SKM-1 treated with dmso at 0.1 percent for 144 hours (cell line): ENCODE data around the gene ATG7.

Experiments used
- DNase-seq: peaks from one replicate; lab custom pipeline; 2025; ENCODE audit not compliant: unreplicated experiment; lab: John Stamatoyannopoulos, UW

Gene ATG7

GRCh38 chr3:11290743-11291680 lies 18.8 kb downstream of the ATG7 start:
- DNase-seq: peak; percentile 28

GRCh38 chr3:11291808-11292207 lies 19.6 kb downstream of the ATG7 start:
- no peak for DNase-seq

- no peak for DNase-seq
Observed at GRCh38 chr3:11297126-11297525, 24.9 kb downstream of the ATG7 start.

- no peak for DNase-seq
Observed at GRCh38 chr3:11300970-11301369, 28.8 kb downstream of the ATG7 start.

- DNase-seq: no peak
Observed at GRCh38 chr3:11302444-11302843, 30.2 kb downstream of the ATG7 start.

GRCh38 chr3:11304175-11304574 lies 32.0 kb downstream of the ATG7 start:
- DNase-seq: no peak

- DNase-seq: no peak
Observed at GRCh38 chr3:11305509-11305908, 33.3 kb downstream of the ATG7 start.

- DNase-seq: no peak
Observed at GRCh38 chr3:11306817-11307589, 34.8 kb downstream of the ATG7 start.

- no peak for DNase-seq
Observed at GRCh38 chr3:11307830-11308432, 35.7 kb downstream of the ATG7 start.

- no peak for DNase-seq
Observed at GRCh38 chr3:11310258-11310657, 38.1 kb downstream of the ATG7 start.

- DNase-seq: no peak
Observed at GRCh38 chr3:11312166-11312565, 40.0 kb downstream of the ATG7 start.

GRCh38 chr3:11317300-11317699 lies 45.1 kb downstream of the ATG7 start:
- no peak for DNase-seq

- DNase-seq: no peak
Observed at GRCh38 chr3:11322931-11323330, 50.7 kb downstream of the ATG7 start.

GRCh38 chr3:11323813-11324212 lies 51.6 kb downstream of the ATG7 start:
- no peak for DNase-seq

GRCh38 chr3:11327619-11328018 lies 55.4 kb downstream of the ATG7 start:
- DNase-seq: no peak

- no peak for DNase-seq
Observed at GRCh38 chr3:11328196-11328945, 56.2 kb downstream of the ATG7 start.

- no peak for DNase-seq
Observed at GRCh38 chr3:11329777-11330176, 57.6 kb downstream of the ATG7 start.

- DNase-seq: no peak
Observed at GRCh38 chr3:11331101-11331500, 58.9 kb downstream of the ATG7 start.

GRCh38 chr3:11335056-11335608 lies 62.9 kb downstream of the ATG7 start:
- DNase-seq: peak; percentile 57

- DNase-seq: no peak
Observed at GRCh38 chr3:11339541-11339940, 67.3 kb downstream of the ATG7 start.

GRCh38 chr3:11346416-11346815 lies 74.2 kb downstream of the ATG7 start:
- no peak for DNase-seq
